ENCODE results near the gene FCGBP. TPM values are rescaled to one million over a fixed set of nuclear protein-coding genes. Genes with fewer than 3 reads are reported as not detected.
"Not testable (repeated sequence)": the region's sequence is repeated elsewhere in the genome, so short reads cannot be mapped to it uniquely, and the experiment has no call there.

FCGBP gene
- total RNA-seq, 1 donor from 2014 or later = 5.7 TPM

DNA sequence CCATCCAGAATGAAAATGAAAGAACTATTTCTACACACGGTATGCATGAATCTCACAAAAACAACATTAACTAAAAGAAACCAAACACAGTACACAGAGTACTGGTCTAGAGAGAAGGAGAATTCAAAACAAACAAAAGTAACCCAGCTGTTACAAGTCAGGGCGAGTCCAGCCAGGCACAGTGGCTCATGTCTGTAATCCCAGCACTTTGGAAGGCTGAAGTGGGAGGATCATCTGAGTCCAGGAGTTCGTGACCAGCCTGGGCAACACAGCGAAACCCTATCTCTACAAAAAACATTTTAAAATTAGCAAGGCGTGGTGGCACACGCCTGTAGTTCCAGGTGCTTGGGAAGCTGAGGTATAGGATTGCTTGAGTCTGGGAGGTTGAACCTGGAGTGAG, 34.8 kb upstream of the FCGBP start:
- Histone ChIP-seq H3K4me1 (ENCODE audit: control insufficient read depth in 3 of 3, insufficient read depth in 3 of 3, low read length in 3 of 3) (peaks cover 15 to 20% (median 16%) of the 10 kb centered on the region in 3 donors), H3K4me3 (ENCODE audit: low read length in 3 of 3) (no peak overlapping the region), H3K27me3 (ENCODE audit: control insufficient read depth in 3 of 3, insufficient read depth in 3 of 3, low read length in 3 of 3) (no peaks in the 10 kb centered on the region), H3K27ac (ENCODE audit: low read depth, low read length) (peak overlapping the region; percentile 96), H3K9ac (ENCODE audit: low read depth in 1 of 3, low read length in 3 of 3) (no peak overlapping the region), H3K9me3 (ENCODE audit: control insufficient read depth in 3 of 3, low read length in 3 of 3) (no peaks in the 10 kb centered on the region), H3K36me3 (ENCODE audit: control insufficient read depth in 3 of 3, insufficient read depth in 3 of 3, low read length in 3 of 3) (peaks cover 19 to 24% (median 20%) of the 10 kb centered on the region in 3 donors)

DNA sequence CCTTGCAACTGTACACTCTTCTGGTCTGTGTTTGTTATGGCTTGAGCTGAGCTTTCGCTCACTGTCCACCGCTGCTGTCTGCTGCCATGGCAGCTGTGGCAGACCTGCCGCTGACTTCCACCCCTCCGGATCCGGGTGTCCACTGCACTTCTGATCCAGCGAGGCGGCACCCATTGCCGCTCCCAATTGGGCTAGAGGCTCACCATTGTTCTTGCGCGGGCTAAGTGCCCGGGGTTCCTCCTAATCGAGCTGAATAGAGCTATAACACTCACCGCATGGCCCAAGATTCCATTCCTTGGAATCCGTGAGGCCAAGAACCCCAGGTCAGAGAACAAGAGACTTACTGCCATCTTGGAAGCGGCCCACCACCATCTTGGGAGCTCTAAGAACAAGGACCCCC, 34.4 kb upstream of the FCGBP start:
- no peaks in the 10 kb centered on the region for H3K9me3 ChIP-seq (ENCODE audit: control insufficient read depth in 3 of 3, low read length in 3 of 3)
- no peak overlapping the region for H3K4me3 ChIP-seq (ENCODE audit: low read length in 3 of 3)
- no peak overlapping the region for H3K9ac ChIP-seq (ENCODE audit: low read depth in 1 of 3, low read length in 3 of 3)
- H3K4me1 ChIP-seq (ENCODE audit: control insufficient read depth in 3 of 3, insufficient read depth in 3 of 3, low read length in 3 of 3) = peaks cover 15 to 20% (median 16%) of the 10 kb centered on the region in 3 donors
- H3K27ac ChIP-seq (ENCODE audit: low read depth, low read length) = no peak overlapping the region
- H3K27me3 ChIP-seq (ENCODE audit: control insufficient read depth in 3 of 3, insufficient read depth in 3 of 3, low read length in 3 of 3) = no peaks in the 10 kb centered on the region
- H3K36me3 ChIP-seq (ENCODE audit: control insufficient read depth in 3 of 3, insufficient read depth in 3 of 3, low read length in 3 of 3) = peaks cover 14 to 19% (median 15%) of the 10 kb centered on the region in 3 donors

DNA sequence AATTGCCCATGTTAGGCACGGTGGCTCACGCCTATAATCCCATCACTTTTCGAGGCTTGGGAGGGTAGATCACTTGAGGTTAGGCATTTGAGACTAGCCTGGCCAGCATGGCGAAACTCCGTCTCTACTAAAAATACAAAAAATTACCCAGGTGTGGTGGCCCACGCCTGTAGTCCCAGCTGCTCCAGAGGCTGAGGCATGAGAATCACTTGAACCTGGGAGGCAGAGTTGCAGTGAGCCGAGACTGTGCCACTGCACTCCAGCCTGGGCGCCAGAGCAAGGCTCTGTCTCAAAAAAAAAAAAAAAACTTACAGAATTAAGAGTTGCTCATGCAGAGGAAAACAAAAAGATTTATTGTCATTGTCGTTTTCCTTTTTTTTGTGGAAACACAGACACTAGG, 33.1 kb upstream of the FCGBP start:
- H3K27me3 ChIP-seq (ENCODE audit: control insufficient read depth in 3 of 3, insufficient read depth in 3 of 3, low read length in 3 of 3) = no peaks in the 10 kb centered on the region
- no peak overlapping the region for H3K4me3 ChIP-seq (ENCODE audit: low read length in 3 of 3)
- H3K9ac ChIP-seq (ENCODE audit: low read depth in 1 of 3, low read length in 3 of 3) = no peak overlapping the region
- peaks cover 5 to 7% (median 6%) of the 10 kb centered on the region in 3 donors for H3K36me3 ChIP-seq (ENCODE audit: control insufficient read depth in 3 of 3, insufficient read depth in 3 of 3, low read length in 3 of 3)
- no peak overlapping the region for H3K27ac ChIP-seq (ENCODE audit: low read depth, low read length)
- H3K4me1 ChIP-seq (ENCODE audit: control insufficient read depth in 3 of 3, insufficient read depth in 3 of 3, low read length in 3 of 3) = peaks cover 15 to 20% (median 16%) of the 10 kb centered on the region in 3 donors
- no peaks in the 10 kb centered on the region for H3K9me3 ChIP-seq (ENCODE audit: control insufficient read depth in 3 of 3, low read length in 3 of 3)

DNA sequence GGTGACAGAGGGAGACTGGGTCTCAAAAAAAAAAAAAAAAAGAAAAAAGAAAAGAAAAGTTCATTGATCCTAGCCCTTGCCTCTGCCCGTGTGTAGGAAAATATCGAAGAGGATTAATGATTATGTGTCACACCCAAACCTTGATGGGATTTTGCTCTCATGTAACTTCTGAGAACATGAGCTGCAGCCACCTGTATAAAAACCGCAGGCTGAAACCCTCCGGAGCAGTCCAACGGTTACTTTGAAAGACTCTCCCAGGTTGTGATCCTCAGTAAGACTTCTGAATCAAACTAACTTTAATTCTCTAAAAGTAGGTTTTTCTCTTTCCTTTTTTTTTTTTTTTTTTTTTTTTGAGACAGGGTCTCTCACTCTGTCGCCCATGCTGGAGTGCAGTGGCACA, 32.2 kb upstream of the FCGBP start:
- Histone ChIP-seq H3K4me3 (ENCODE audit: low read length in 3 of 3) (no peak overlapping the region), H3K9me3 (ENCODE audit: control insufficient read depth in 3 of 3, low read length in 3 of 3) (no peaks in the 10 kb centered on the region), H3K36me3 (ENCODE audit: control insufficient read depth in 3 of 3, insufficient read depth in 3 of 3, low read length in 3 of 3) (peaks cover 0 to 2% (median 0%) of the 10 kb centered on the region in 3 donors), H3K4me1 (ENCODE audit: control insufficient read depth in 3 of 3, insufficient read depth in 3 of 3, low read length in 3 of 3) (peaks cover 7 to 11% (median 8%) of the 10 kb centered on the region in 3 donors), H3K27me3 (ENCODE audit: control insufficient read depth in 3 of 3, insufficient read depth in 3 of 3, low read length in 3 of 3) (no peaks in the 10 kb centered on the region), H3K27ac (ENCODE audit: low read depth, low read length) (no peak overlapping the region), H3K9ac (ENCODE audit: low read depth in 1 of 3, low read length in 3 of 3) (no peak overlapping the region)

DNA sequence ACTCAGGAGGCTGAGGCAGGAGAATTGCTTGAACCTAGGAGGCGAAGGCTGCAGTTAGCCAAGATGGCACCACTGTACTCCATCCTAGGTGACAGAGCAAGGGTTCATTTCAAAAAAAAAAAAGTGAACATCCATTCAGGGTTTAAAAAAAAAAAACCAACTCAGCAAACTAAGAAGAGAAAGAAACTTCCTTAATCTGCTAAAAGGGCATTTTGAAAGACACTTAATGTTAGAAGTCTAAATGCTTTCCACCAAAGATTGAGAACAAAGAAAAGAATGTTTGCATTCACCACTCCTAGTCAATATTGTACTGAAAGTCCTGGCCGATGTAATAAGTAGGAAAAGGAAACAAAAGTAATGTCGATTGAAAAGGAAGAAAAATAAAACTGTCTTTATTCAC, 29.5 kb upstream of the FCGBP start:
- H3K4me3 ChIP-seq (ENCODE audit: low read length in 3 of 3) = no peak overlapping the region
- no peak overlapping the region for H3K27ac ChIP-seq (ENCODE audit: low read depth, low read length)
- no peaks in the 10 kb centered on the region for H3K4me1 ChIP-seq (ENCODE audit: control insufficient read depth in 3 of 3, insufficient read depth in 3 of 3, low read length in 3 of 3)
- H3K27me3 ChIP-seq (ENCODE audit: control insufficient read depth in 3 of 3, insufficient read depth in 3 of 3, low read length in 3 of 3) = no peaks in the 10 kb centered on the region
- no peak overlapping the region for H3K9ac ChIP-seq (ENCODE audit: low read depth in 1 of 3, low read length in 3 of 3)
- H3K9me3 ChIP-seq (ENCODE audit: control insufficient read depth in 3 of 3, low read length in 3 of 3) = no peaks in the 10 kb centered on the region
- H3K36me3 ChIP-seq (ENCODE audit: control insufficient read depth in 3 of 3, insufficient read depth in 3 of 3, low read length in 3 of 3) = no peaks in the 10 kb centered on the region

DNA sequence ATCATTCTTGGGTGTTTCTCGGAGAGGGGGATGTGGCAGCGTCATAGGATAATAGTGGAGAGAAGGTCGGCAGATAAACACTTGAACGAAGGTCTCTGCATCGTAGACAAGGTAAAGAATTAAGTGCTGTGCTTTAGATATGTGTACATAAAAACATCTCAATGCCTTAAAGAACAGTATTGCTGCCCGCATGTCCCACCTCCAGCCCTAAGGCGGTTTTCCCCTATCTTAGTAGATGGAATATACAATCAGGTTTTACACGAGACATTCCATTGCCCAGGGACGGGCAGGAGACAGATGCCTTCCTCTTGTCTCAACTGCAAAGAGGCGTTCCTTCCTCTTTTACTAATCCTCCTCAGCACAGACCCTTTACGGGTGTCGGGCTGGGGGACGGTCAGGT, 25.0 kb upstream of the FCGBP start:
- not testable (repeated sequence) for H3K4me3 ChIP-seq (ENCODE audit: low read length in 3 of 3); H3K27ac ChIP-seq (ENCODE audit: low read depth, low read length); H3K9ac ChIP-seq (ENCODE audit: low read depth in 1 of 3, low read length in 3 of 3); H3K9me3 ChIP-seq (ENCODE audit: control insufficient read depth in 3 of 3, low read length in 3 of 3); H3K4me1 ChIP-seq (ENCODE audit: control insufficient read depth in 3 of 3, insufficient read depth in 3 of 3, low read length in 3 of 3); H3K27me3 ChIP-seq (ENCODE audit: control insufficient read depth in 3 of 3, insufficient read depth in 3 of 3, low read length in 3 of 3); H3K36me3 ChIP-seq (ENCODE audit: control insufficient read depth in 3 of 3, insufficient read depth in 3 of 3, low read length in 3 of 3)

DNA sequence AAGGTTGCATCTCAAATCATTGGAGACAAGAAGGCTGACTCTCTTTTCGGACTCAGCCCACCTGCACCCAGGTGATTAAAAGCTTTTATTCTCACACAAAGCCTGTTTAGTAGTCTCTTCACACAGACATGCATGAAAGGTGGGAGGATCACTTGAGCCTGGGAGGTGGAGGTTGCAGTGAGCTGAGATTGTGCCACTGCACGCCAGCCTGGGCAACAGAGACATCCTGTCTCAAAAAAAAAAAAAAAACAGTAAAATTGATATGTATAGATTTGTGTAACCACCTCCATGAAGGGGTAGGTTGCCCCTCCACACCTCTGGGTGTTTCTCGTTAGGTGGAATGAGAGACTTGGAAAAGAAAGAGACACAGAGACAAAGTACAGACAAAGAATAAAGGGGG, 24.5 kb upstream of the FCGBP start:
- not testable (repeated sequence) for H3K27me3 ChIP-seq (ENCODE audit: control insufficient read depth in 3 of 3, insufficient read depth in 3 of 3, low read length in 3 of 3); H3K27ac ChIP-seq (ENCODE audit: low read depth, low read length); H3K4me3 ChIP-seq (ENCODE audit: low read length in 3 of 3); H3K9me3 ChIP-seq (ENCODE audit: control insufficient read depth in 3 of 3, low read length in 3 of 3); H3K36me3 ChIP-seq (ENCODE audit: control insufficient read depth in 3 of 3, insufficient read depth in 3 of 3, low read length in 3 of 3); H3K9ac ChIP-seq (ENCODE audit: low read depth in 1 of 3, low read length in 3 of 3); H3K4me1 ChIP-seq (ENCODE audit: control insufficient read depth in 3 of 3, insufficient read depth in 3 of 3, low read length in 3 of 3)

DNA sequence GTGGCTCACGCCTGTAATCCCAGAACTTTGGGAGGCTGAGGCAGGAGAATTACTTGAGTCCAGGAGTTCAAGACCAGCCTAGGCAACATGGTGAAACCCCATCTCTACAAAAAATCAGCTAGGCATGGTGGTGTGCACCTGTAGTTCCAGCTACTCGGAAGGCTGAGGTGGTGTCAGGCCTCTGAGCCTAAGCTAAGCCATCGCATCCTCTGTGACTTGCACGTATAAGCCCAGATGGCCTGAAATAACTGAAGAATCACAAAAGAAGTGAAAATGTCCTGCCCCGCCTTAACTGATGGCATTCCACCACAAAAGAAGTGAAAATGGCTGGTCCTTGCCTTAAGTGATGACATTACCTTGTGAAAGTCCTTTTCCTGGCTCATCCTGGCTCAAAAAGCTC, 23.5 kb upstream of the FCGBP start:
- H3K36me3 ChIP-seq (ENCODE audit: control insufficient read depth in 3 of 3, insufficient read depth in 3 of 3, low read length in 3 of 3); H3K27me3 ChIP-seq (ENCODE audit: control insufficient read depth in 3 of 3, insufficient read depth in 3 of 3, low read length in 3 of 3); H3K4me3 ChIP-seq (ENCODE audit: low read length in 3 of 3); H3K4me1 ChIP-seq (ENCODE audit: control insufficient read depth in 3 of 3, insufficient read depth in 3 of 3, low read length in 3 of 3); H3K9me3 ChIP-seq (ENCODE audit: control insufficient read depth in 3 of 3, low read length in 3 of 3); H3K9ac ChIP-seq (ENCODE audit: low read depth in 1 of 3, low read length in 3 of 3); H3K27ac ChIP-seq (ENCODE audit: low read depth, low read length): not testable (repeated sequence)

DNA sequence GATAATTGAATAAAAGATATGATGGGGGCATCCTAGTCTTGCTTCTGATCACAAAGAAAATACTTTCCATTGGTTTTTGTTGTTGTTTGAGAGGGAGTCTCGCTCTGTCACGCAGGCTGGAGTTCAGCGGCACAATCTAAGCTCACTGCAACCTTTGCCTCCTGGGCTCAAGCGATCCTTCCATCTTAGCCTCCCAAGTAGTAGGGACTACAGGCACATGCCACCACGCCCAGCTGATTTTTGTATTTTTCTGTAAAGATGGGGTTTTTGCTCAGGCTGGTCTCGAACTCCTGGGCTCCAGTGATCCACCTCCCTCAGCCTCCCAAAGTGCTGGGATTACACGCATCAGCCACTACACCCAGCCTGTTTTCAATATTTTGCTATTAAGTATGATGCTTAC, 19.5 kb upstream of the FCGBP start:
- Histone ChIP-seq H3K4me1 (ENCODE audit: control insufficient read depth in 3 of 3, insufficient read depth in 3 of 3, low read length in 3 of 3) (no peaks in the 10 kb centered on the region), H3K9ac (ENCODE audit: low read depth in 1 of 3, low read length in 3 of 3) (no peak overlapping the region), H3K4me3 (ENCODE audit: low read length in 3 of 3) (no peak overlapping the region), H3K9me3 (ENCODE audit: control insufficient read depth in 3 of 3, low read length in 3 of 3) (no peaks in the 10 kb centered on the region), H3K27ac (ENCODE audit: low read depth, low read length) (no peak overlapping the region), H3K36me3 (ENCODE audit: control insufficient read depth in 3 of 3, insufficient read depth in 3 of 3, low read length in 3 of 3) (no peaks in the 10 kb centered on the region), H3K27me3 (ENCODE audit: control insufficient read depth in 3 of 3, insufficient read depth in 3 of 3, low read length in 3 of 3) (peaks cover 0 to 4% (median 3%) of the 10 kb centered on the region in 3 donors)

DNA sequence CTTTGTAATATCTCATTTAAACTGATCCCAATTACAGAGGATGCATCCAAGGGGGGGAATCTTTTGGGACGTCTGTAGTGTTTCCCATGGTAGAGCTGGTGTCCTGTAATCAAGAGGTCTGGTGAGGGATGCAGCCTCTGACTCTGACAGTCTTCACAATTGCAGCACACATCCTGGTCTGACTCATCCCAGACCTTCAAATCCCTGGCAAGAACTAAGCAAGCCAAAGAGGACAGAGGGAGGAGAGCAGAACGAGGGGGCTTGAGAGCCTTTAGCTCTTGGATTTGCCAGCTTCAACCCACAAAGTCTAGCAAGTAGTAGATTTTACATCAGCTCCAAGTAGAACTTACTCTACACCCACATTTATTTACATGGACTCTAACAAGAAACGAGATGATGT, 17.3 kb upstream of the FCGBP start:
- peaks cover 0 to 5% (median 3%) of the 10 kb centered on the region in 3 donors for H3K27me3 ChIP-seq (ENCODE audit: control insufficient read depth in 3 of 3, insufficient read depth in 3 of 3, low read length in 3 of 3)
- no peaks in the 10 kb centered on the region for H3K4me1 ChIP-seq (ENCODE audit: control insufficient read depth in 3 of 3, insufficient read depth in 3 of 3, low read length in 3 of 3)
- no peak overlapping the region for H3K27ac ChIP-seq (ENCODE audit: low read depth, low read length)
- no peaks in the 10 kb centered on the region for H3K36me3 ChIP-seq (ENCODE audit: control insufficient read depth in 3 of 3, insufficient read depth in 3 of 3, low read length in 3 of 3)
- H3K4me3 ChIP-seq (ENCODE audit: low read length in 3 of 3) = no peak overlapping the region
- H3K9me3 ChIP-seq (ENCODE audit: control insufficient read depth in 3 of 3, low read length in 3 of 3) = no peaks in the 10 kb centered on the region
- H3K9ac ChIP-seq (ENCODE audit: low read depth in 1 of 3, low read length in 3 of 3) = no peak overlapping the region
